ENCODE results near the gene PROX2.

The PROX2 gene

DNA sequence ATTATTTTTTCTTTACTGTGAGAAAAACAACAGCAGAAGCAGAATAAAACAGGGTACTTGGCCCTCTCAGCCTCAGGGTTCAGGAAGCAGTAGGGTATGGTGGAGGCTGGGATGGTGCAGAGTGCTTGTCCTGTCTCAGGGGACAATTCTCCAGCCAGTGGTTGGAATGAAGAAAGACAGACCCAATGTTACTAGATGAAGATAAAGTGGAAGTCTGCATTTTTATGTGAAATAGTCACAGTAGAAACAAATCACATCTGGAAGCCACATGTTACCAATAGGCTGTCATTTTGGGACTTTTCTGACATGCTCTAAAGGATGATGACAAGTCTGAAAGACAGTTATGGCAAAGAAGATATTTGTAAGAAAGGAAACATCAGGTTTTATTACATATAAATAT lies 32.3 kb downstream of the PROX2 start:
- Histone ChIP-seq H3K36me3 (ENCODE audit: insufficient read depth, low read length) (peaks cover 14% of the 10 kb centered on the region; the same call in 1 of the 2 replicates), H3K4me2 (ENCODE audit: insufficient read depth, low read length) (no peak overlapping the region), H3K4me3 (ENCODE audit: low read depth in 1 of 2, low read length in 2 of 2) (no peak overlapping the region), H4K20me1 (ENCODE audit: insufficient read depth, low read length) (no peaks in the 10 kb centered on the region), H2AFZ (ENCODE audit: low read depth, low read length) (no peak overlapping the region), H3K9ac (ENCODE audit: low read depth, low read length) (no peak overlapping the region), H3K27me3 (ENCODE audit: insufficient read depth, low read length, poor library complexity) (no peaks in the 10 kb centered on the region), H3K79me2 (ENCODE audit: insufficient read depth, low read length) (no peaks in the 10 kb centered on the region), H3K27ac (ENCODE audit: low read length) (no peak overlapping the region), H3K9me3 (ENCODE audit: insufficient read depth, low read length, severe bottlenecking) (no peaks in the 10 kb centered on the region), H3K4me1 (ENCODE audit: insufficient read depth, low read length) (peaks cover 2% of the 10 kb centered on the region; the same call in 1 of the 2 replicates)
- ATAC-seq (ENCODE audit: insufficient read depth, low read depth), result no peak
- TF ChIP-seq, protein P1, sequence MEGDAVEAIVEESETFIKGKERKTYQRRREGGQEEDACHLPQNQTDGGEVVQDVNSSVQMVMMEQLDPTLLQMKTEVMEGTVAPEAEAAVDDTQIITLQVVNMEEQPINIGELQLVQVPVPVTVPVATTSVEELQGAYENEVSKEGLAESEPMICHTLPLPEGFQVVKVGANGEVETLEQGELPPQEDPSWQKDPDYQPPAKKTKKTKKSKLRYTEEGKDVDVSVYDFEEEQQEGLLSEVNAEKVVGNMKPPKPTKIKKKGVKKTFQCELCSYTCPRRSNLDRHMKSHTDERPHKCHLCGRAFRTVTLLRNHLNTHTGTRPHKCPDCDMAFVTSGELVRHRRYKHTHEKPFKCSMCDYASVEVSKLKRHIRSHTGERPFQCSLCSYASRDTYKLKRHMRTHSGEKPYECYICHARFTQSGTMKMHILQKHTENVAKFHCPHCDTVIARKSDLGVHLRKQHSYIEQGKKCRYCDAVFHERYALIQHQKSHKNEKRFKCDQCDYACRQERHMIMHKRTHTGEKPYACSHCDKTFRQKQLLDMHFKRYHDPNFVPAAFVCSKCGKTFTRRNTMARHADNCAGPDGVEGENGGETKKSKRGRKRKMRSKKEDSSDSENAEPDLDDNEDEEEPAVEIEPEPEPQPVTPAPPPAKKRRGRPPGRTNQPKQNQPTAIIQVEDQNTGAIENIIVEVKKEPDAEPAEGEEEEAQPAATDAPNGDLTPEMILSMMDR (IDR thresholded peaks at IDR 0.05; ENCODE audit: borderline replicate concordance, extremely low read depth, low read length, poor library complexity, severe bottlenecking), result no peak
- no peak for TF ChIP-seq EZH2 (IDR thresholded peaks at IDR 0.05; ENCODE audit: borderline replicate concordance, low read depth, low read length, severe bottlenecking)
- DNase-seq, result no peak

DNA sequence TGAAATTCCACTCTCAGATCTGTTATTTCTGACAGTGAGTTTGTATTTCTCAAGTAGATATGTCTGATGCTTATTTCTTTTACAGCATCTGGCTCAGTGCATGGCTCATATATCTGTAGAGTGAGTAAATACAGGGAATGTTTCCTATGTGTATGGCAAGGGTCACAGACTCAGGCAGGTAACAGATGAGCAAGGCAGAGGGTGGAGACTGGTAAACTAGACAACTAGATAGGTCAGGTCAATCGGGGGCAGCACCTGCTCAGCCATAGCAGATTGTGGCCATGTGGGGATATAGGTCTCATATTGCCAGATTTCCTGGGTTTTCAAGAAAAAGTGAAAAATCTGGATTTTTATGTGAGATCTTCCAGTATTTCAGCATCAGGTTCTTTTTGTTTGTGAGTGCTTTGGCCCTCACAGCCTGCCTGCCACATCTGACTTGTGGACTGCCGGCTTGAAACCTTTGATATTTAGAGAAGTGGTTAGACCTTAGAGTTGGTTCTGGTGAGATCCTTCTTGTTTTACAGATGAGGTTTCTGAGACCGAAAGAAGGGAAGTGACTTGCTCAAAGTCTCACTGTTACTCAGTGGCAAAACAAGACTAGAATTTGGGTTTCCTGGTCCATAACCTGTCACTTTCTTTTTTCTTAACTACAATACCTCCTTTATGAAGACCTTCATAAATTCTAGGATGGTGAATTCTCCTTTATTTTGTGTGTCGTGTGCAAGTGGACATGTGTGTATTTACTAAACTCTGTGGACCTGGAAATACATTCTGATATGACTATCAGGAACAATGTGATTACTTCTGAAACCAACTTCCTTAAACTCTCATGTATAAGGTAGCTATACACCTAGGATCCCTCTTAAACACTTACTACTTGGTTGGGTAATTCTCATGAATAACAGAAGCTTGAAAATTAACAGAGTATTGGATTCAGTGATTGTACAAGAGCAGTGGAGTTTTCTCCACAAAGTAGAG lies 34.4 kb downstream of the PROX2 start:
- no peaks in the 10 kb centered on the region for H3K9me3 ChIP-seq (ENCODE audit: insufficient read depth, low read length, severe bottlenecking)
- DNase-seq (no peak), ATAC-seq (ENCODE audit: insufficient read depth, low read depth) (no peak)
- no peaks in the 10 kb centered on the region for H4K20me1 ChIP-seq (ENCODE audit: insufficient read depth, low read length)
- no peak overlapping the region for H3K9ac ChIP-seq (ENCODE audit: low read depth, low read length)
- TF ChIP-seq, protein P1 (IDR thresholded peaks at IDR 0.05; ENCODE audit: borderline replicate concordance, extremely low read depth, low read length, poor library complexity, severe bottlenecking), result no peak
- TF ChIP-seq EZH2 (IDR thresholded peaks at IDR 0.05; ENCODE audit: borderline replicate concordance, low read depth, low read length, severe bottlenecking), result no peak
- no peaks in the 10 kb centered on the region for H3K79me2 ChIP-seq (ENCODE audit: insufficient read depth, low read length)
- H3K27ac ChIP-seq (ENCODE audit: low read length), result no peak overlapping the region
- H3K4me3 ChIP-seq (ENCODE audit: low read depth in 1 of 2, low read length in 2 of 2), result no peak overlapping the region
- H2AFZ ChIP-seq (ENCODE audit: low read depth, low read length), result no peak overlapping the region
- peaks cover 24% of the 10 kb centered on the region for H3K4me1 ChIP-seq (ENCODE audit: insufficient read depth, low read length)
- peaks cover 15% of the 10 kb centered on the region; the same call in 1 of the 2 replicates for H3K36me3 ChIP-seq (ENCODE audit: insufficient read depth, low read length)
- H3K27me3 ChIP-seq (ENCODE audit: insufficient read depth, low read length, poor library complexity), result no peaks in the 10 kb centered on the region
- no peak overlapping the region for H3K4me2 ChIP-seq (ENCODE audit: insufficient read depth, low read length)

DNA sequence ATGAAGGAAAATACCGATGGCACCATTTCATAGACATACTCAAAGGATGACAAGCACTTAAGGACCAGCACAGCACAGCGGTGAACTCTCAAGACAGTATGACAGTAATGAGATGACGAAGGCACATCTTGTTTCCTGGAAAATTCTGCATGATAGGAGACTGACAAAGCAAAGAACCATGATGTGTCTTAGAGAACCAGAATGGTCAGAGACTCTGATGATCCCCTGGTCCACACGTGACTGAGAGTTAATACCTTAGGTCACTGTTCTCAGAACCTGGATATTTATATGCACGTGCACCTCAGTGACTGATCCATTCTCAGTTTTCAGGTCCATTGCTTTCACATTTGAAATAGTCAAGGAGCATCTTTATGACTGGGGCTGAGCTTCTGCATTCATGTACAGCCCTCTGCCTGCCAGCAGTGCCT lies 35.3 kb downstream of the PROX2 start:
- no peaks in the 10 kb centered on the region for H4K20me1 ChIP-seq (ENCODE audit: insufficient read depth, low read length)
- peaks cover 24% of the 10 kb centered on the region for H3K36me3 ChIP-seq (ENCODE audit: insufficient read depth, low read length)
- H3K4me2 ChIP-seq (ENCODE audit: insufficient read depth, low read length), result no peak overlapping the region
- ATAC-seq (ENCODE audit: insufficient read depth, low read depth) (no peak), DNase-seq (no peak)
- H3K79me2 ChIP-seq (ENCODE audit: insufficient read depth, low read length), result no peaks in the 10 kb centered on the region
- no peak overlapping the region for H3K27ac ChIP-seq (ENCODE audit: low read length)
- peaks cover 33% of the 10 kb centered on the region for H3K4me1 ChIP-seq (ENCODE audit: insufficient read depth, low read length)
- no peak overlapping the region for H3K9ac ChIP-seq (ENCODE audit: low read depth, low read length)
- no peak overlapping the region for H2AFZ ChIP-seq (ENCODE audit: low read depth, low read length)
- H3K9me3 ChIP-seq (ENCODE audit: insufficient read depth, low read length, severe bottlenecking), result no peaks in the 10 kb centered on the region
- no peaks in the 10 kb centered on the region for H3K27me3 ChIP-seq (ENCODE audit: insufficient read depth, low read length, poor library complexity)
- TF ChIP-seq EZH2 (IDR thresholded peaks at IDR 0.05; ENCODE audit: borderline replicate concordance, low read depth, low read length, severe bottlenecking), result no peak
- TF ChIP-seq, protein P1 (IDR thresholded peaks at IDR 0.05; ENCODE audit: borderline replicate concordance, extremely low read depth, low read length, poor library complexity, severe bottlenecking), result no peak
- no peak overlapping the region for H3K4me3 ChIP-seq (ENCODE audit: low read depth in 1 of 2, low read length in 2 of 2)
